ENCODE data around the gene RBSN.

DNA sequence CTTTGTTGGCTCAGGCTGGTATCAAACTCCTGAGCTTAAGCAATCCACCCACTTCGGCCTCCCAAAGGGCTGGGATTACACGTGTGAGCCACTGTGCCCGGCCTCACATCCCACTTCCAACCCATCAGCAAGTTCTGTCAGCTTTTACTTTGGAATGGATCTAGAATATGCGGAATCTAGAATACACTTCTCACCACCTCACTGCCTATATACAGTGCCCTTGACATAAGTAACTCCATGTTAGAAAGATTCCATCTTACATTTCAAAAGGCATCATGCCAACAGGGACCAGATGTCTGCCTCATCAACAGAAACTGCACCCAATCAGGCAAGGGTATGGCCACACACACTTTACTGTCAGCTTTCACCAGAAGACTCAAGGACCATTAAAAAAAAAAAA is 9.9 kb upstream of the RBSN start:
- TF ChIP-seq, protein P1, sequence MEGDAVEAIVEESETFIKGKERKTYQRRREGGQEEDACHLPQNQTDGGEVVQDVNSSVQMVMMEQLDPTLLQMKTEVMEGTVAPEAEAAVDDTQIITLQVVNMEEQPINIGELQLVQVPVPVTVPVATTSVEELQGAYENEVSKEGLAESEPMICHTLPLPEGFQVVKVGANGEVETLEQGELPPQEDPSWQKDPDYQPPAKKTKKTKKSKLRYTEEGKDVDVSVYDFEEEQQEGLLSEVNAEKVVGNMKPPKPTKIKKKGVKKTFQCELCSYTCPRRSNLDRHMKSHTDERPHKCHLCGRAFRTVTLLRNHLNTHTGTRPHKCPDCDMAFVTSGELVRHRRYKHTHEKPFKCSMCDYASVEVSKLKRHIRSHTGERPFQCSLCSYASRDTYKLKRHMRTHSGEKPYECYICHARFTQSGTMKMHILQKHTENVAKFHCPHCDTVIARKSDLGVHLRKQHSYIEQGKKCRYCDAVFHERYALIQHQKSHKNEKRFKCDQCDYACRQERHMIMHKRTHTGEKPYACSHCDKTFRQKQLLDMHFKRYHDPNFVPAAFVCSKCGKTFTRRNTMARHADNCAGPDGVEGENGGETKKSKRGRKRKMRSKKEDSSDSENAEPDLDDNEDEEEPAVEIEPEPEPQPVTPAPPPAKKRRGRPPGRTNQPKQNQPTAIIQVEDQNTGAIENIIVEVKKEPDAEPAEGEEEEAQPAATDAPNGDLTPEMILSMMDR (IDR thresholded peaks at IDR 0.05), result no peak
- TF ChIP-seq POLR2A (IDR thresholded peaks at IDR 0.05) (no peak), POLR2AphosphoS5 (IDR thresholded peaks at IDR 0.05) (no peak)

All from gastroesophageal sphincter (tissue), 3 donors.